GM19395 (cell line): ENCODE measurements around the gene RASSF9.

Experiments used
- ATAC-seq: cut with Tn5 transposase; IDR thresholded peaks from one replicate; pipeline ENCODE4 v1.9.1; 2021; ENCODE audit warnings: mild to moderate bottlenecking, moderate library complexity; ENCODE audit not compliant: unreplicated experiment

The RASSF9 gene

GRCh38 chr12:85821759-85822158 is 14.4 kb downstream of the RASSF9 start:
- ATAC-seq, result no peak

- ATAC-seq, result no peak
These were observed 15.0 kb downstream of the RASSF9 start for GRCh38 chr12:85821206-85821605.

GRCh38 chr12:85820101-85820500 is 16.1 kb downstream of the RASSF9 start:
- no peak for ATAC-seq

DNA sequence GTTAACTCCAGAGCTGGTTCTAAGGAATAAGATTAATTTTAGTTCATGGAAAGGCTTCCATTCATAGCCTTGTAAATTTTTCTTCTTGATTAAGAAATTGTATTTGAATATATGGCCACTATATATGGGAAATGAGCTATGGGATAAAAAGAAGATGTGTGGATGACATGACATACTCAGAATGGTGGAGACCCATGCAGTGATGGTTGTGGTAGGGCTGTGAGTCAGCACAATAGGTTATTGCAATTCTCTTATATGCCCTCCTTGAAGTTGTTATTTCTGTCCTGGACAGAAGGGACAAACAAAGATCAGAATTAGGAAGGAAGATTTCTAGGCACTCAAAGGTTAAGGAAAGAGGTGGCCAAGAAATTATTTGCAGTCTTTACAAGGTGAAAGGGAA is 21.5 kb downstream of the RASSF9 start:
- no peak for ATAC-seq

- no peak for ATAC-seq
These were observed 22.1 kb downstream of the RASSF9 start for GRCh38 chr12:85814071-85814470.

- ATAC-seq, result no peak
These were observed 26.7 kb downstream of the RASSF9 start for GRCh38 chr12:85809500-85809899.

GRCh38 chr12:85807730-85808129 is 28.5 kb downstream of the RASSF9 start:
- no peak for ATAC-seq

DNA sequence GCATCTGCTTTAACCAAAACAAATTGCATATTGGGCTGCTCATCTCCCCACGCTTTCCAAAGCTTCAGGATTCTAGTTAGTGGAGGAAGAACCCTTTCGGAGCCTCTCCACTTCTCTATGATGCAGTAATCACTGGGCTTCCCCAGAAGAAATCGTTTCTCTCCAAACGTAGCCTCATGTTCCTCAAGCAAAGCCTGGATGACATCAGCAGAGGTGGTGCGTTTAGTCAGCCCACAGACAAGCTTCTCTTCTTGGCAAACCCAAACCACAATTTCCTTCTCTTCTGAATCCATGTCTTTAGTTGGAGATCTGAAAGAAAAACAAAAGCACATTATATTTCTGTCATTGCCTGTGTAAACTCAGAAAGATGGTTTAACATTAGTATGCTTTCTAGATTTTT is 30.6 kb downstream of the RASSF9 start:
- ATAC-seq, result no peak

DNA sequence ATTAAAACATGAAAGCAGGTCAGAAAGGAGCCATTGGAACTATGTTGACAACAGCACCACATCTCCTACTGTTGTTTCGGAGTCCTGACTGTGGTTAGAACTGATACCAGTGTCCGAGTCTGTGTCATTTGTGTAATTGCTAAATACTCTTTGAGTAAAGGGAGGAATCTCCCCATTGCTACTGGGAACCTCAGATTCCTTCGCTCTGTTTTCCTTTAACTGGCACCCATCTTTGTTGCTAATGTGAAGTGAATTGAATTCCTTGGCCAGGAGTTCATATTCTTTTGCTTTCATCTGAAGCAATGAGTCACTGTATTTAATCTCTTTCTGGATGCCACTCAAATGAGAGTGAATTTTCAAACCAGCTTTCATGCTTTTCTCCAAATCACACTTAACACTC is 31.5 kb downstream of the RASSF9 start:
- ATAC-seq, result no peak

DNA sequence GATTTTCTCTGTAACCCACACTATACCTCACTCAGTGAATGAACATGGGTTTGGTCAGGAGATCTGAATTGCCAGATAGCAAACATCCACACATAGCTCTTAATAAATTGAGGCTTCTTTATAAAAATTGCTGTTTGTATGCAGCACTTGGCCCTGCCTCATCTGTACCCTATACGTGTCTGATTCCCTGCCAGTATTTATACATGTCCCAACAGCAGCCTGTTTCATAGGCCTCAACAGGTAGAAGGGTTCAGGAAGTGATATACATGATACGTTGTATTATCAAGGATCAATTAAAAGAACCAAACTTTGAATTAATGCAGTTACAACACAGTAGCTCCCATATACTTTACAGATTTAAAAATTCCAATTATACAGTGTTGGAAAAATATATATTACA is 32.3 kb downstream of the RASSF9 start:
- ATAC-seq, result no peak

DNA sequence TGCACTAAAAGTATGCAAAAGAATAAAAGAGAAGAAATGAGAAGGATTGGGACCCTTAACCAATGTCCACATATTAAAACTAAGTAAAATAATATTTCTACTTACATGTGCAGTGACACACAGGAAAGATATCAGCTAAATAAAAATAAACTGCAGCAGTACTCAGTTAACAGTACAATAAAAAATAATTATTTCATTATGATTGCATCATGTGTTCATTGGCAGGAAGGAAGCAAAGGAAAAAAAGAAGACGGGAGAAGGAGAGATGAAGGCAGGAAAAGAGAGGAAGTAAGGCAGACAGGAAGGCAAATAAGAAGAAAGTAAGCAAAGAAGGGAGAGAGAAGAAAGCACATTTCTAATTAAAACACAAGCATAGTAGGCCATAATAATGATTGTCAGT is 33.0 kb downstream of the RASSF9 start:
- ATAC-seq, result no peak

DNA sequence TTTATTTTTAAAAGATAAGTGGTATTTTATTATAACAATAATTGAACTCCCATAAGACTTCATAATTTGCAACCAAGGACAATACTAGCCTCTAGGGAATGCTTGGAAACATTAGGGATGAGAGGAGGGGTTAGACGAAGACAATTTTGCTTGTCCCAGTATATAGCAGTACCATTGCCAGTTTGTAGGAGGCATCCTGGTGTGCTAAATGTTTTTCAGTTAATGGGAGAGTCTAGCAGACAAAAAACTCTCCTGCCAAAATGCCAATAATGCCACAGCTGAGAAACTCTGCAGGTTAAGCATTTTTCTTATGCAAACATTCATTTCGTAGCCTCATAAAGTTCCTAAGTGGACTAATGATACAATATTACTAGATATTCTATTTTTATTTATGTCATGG is 38.1 kb downstream of the RASSF9 start:
- no peak for ATAC-seq

DNA sequence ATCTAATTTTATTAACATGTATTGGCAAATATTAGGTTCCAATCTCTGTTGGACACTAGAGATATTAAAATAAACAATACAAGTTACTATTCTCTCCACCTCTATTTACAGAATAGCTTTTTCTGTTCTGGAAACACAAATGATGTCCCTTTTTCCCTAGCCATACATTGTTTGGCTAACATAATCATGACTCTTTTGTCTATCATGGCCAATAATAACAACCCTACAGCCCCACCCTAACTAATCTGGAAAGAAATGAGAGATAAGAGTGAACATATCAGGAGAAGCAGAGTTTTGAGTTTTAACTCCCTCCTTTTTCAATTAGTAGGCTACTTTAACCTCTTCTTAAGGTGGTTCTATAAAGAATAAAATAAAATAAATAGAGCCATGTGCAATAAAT is 40.2 kb downstream of the RASSF9 start:
- ATAC-seq, result no peak

DNA sequence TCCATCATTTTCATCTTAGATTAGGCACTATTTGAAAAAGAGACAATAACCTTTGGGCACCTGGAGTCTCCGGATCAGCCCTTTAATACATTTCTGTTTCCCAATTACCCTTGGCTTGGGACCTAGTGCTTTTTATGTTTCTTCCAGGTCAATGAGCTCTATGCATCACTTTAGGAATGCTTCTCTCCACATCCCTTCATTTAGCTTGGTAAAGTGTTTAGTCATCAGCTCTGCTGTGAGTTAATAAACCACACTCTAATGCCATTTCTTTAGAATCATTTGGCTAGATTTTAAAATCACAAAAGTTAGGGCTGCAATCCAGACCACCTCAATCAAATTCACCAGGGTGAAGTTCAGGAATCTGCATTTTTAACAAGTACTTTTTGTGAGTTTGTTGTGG is 41.7 kb downstream of the RASSF9 start:
- no peak for ATAC-seq

GRCh38 chr12:85784096-85784720 is 52.0 kb downstream of the RASSF9 start:
- ATAC-seq, result no peak

- no peak for ATAC-seq
These were observed 53.5 kb downstream of the RASSF9 start for GRCh38 chr12:85782711-85783110.

- no peak for ATAC-seq
These were observed 54.4 kb downstream of the RASSF9 start for GRCh38 chr12:85781766-85782165.

GRCh38 chr12:85779768-85780167 is 56.4 kb downstream of the RASSF9 start:
- ATAC-seq, result no peak

DNA sequence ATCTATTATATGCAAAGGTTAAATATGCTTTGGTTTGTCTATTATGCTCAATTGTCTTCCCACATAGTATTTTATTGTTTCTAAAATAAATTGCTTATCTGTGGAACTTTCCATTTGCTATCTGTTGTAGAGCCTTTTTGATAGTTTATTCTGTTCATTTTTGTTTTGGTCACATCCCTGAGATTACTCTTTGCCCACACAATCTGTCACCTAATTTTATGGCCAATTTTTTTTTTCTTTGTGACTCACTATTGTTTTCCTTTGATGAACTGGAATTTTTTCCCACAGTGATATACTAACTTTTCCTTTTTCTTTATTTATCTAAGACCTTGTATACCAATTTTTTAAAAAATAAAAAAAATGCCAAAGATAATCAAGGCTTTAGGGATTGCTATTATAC is 61.1 kb downstream of the RASSF9 start:
- ATAC-seq, result no peak

GRCh38 chr12:85765453-85765869 is 70.7 kb downstream of the RASSF9 start:
- no peak for ATAC-seq

GRCh38 chr12:85759623-85760022 is 76.6 kb downstream of the RASSF9 start:
- no peak for ATAC-seq

- ATAC-seq, result no peak
These were observed 77.1 kb downstream of the RASSF9 start for GRCh38 chr12:85759091-85759490.

- ATAC-seq, result no peak
These were observed 80.4 kb downstream of the RASSF9 start for GRCh38 chr12:85755760-85756159.
